PFSK-1 (cell line): ENCODE results near the gene SULT1E1.

ENCODE experiments used
- FOXP2 ChIP-seq: optimal IDR thresholded peaks from 2 replicates; pipeline ENCODE3; 2011; ENCODE audit warnings: borderline replicate concordance, control low read depth, inconsistent platforms; ENCODE audit not compliant: insufficient read depth; ENCODE audit errors: extremely low read length, extremely low read depth
- POLR2AphosphoS5 ChIP-seq: IDR thresholded peaks from 2 replicates; pipeline ENCODE4 v1.6.1; 2012; ENCODE audit warnings: low read depth, mild to moderate bottlenecking, control low read depth, low read length, moderate library complexity
- SIN3A ChIP-seq: IDR thresholded peaks from 2 replicates; pipeline ENCODE4 v1.6.1; 2012; ENCODE audit warnings: mild to moderate bottlenecking, low read length, moderate library complexity, borderline replicate concordance; ENCODE audit not compliant: insufficient read depth
- TAF1 ChIP-seq: IDR thresholded peaks from 2 replicates; pipeline ENCODE4 v1.6.1; 2012; ENCODE audit warnings: low read length, control low read depth, borderline replicate concordance; ENCODE audit not compliant: insufficient read depth
- TF ChIP-seq, protein P1 (sequence below), 2 experiments: IDR thresholded peaks; 2 replicates each; pipeline versions ENCODE4 v1.6.1 to v1.8.0; 2011 to 2012; ENCODE audit warnings: low read depth in 2 of 2, low read length in 2 of 2, control low read depth in 1 of 2, inconsistent platforms in 1 of 2, mild to moderate bottlenecking in 1 of 2, moderate library complexity in 1 of 2; ENCODE audit not compliant: insufficient read depth in 1 of 2

Gene SULT1E1

DNA sequence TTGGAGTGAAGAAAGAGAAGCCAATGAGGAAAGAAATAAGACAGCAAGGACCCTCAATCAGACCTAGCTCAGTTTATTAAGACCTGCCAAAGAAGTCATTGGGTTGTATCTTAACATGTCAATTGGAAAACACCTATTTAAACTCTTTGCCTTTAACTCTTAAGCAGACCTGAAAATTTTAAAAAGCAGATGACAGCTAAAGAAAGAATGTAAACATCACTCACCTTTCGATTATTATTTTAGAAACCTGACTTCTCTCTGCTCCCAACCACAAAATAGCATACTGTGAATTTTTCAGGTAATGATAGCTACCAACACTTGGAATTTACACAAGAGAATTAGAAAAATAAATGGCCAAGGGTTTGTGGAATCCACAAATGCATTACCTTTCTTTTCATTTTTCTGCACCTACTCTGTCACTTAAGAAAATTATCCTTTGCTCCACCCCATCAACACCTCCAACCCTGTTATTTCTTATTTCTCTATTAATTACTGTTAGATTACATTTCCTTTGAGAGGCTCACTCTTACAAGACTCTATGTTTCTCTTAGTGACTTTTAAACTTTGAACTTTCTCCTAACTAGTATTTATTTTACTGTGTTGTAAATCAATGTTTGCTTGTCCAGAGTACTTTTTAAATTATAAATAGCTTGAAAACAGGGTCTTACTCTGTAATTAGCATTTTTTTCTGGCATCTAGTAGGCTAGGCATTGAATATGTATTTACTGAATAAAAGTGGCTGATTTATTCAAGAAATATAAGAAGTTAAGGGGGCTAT lies 765 bp upstream of the SULT1E1 start:
- TF ChIP-seq, protein P1, sequence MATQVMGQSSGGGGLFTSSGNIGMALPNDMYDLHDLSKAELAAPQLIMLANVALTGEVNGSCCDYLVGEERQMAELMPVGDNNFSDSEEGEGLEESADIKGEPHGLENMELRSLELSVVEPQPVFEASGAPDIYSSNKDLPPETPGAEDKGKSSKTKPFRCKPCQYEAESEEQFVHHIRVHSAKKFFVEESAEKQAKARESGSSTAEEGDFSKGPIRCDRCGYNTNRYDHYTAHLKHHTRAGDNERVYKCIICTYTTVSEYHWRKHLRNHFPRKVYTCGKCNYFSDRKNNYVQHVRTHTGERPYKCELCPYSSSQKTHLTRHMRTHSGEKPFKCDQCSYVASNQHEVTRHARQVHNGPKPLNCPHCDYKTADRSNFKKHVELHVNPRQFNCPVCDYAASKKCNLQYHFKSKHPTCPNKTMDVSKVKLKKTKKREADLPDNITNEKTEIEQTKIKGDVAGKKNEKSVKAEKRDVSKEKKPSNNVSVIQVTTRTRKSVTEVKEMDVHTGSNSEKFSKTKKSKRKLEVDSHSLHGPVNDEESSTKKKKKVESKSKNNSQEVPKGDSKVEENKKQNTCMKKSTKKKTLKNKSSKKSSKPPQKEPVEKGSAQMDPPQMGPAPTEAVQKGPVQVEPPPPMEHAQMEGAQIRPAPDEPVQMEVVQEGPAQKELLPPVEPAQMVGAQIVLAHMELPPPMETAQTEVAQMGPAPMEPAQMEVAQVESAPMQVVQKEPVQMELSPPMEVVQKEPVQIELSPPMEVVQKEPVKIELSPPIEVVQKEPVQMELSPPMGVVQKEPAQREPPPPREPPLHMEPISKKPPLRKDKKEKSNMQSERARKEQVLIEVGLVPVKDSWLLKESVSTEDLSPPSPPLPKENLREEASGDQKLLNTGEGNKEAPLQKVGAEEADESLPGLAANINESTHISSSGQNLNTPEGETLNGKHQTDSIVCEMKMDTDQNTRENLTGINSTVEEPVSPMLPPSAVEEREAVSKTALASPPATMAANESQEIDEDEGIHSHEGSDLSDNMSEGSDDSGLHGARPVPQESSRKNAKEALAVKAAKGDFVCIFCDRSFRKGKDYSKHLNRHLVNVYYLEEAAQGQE (IDR thresholded peaks at IDR 0.05; ENCODE audit: insufficient read depth in 1 of 2, low read depth in 2 of 2, low read length in 2 of 2): no peak
- TF ChIP-seq POLR2AphosphoS5: no peak
- no peak for TF ChIP-seq TAF1
- TF ChIP-seq FOXP2: no peak
- no peak for TF ChIP-seq SIN3A

DNA sequence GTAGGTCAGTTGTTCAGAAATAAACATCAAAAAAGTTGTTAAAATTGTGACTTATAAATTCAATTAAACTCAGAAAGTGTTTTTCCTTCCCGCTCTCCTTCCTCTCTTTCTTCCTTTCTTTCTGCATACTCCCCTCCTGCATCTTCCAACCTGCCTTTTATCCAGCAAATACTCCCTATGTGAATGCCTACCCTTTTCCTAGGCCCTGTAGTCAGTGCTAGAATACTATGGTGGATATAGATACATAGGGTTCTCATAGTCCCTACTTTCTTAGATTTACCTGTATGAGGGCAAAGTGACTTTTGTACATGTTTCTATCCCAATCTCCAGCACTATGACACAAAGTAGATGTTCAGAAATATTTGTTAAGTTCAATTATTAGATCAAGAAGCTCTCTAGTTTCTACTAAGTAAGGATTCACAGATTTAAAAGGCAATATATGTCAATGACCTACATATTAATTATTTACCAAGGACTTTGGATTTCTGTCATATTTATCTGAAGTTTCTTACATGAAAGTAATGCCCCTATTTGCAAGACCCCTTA lies 732 bp downstream of the SULT1E1 start:
- TF ChIP-seq TAF1 (no peak), SIN3A (no peak), FOXP2 (no peak), POLR2AphosphoS5 (no peak)
- TF ChIP-seq, protein P1 (IDR thresholded peaks at IDR 0.05; ENCODE audit: insufficient read depth in 1 of 2, low read depth in 2 of 2, low read length in 2 of 2): no peak

DNA sequence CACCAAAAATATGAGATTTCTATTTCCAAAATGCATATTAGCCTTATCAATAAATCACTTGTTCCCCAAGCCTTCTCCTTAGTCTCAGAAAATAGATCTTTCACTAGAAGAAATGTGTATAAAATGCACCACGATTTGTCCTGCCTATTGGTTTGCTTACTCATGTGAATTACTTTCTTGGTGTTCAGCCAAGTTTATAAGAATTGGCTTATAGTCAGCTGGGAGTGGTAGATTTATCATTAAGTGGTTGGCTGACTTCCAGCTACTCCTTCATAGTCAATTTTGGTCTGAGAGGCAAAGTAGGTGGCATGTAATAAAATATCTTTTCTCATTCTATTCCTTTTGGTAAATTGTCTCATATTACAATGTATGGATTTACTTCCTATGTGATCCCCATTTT lies 1.3 kb downstream of the SULT1E1 start:
- TF ChIP-seq, protein P1 (IDR thresholded peaks at IDR 0.05; ENCODE audit: insufficient read depth in 1 of 2, low read depth in 2 of 2, low read length in 2 of 2): no peak

DNA sequence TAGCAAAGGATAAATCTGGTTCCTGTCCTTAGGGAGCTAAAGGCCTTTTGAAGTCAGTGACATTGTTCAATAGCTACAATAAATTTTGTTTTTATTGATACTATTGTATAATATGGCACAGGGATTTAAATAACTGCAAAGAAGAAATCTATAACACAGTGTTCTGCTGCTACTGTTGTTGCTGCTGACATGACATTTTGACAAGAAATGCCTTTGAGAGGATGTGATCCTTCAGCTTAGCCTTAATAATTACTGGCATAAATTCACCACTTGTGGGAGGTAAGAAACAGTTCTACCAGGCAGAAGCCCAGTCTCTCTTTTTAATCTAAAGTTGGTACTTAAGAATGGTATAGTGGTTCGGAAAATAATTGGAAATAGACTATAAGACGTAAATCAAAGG lies 4.1 kb downstream of the SULT1E1 start:
- TF ChIP-seq TAF1: no peak
- TF ChIP-seq, protein P1 (IDR thresholded peaks at IDR 0.05; ENCODE audit: insufficient read depth in 1 of 2, low read depth in 2 of 2, low read length in 2 of 2): no peak
- TF ChIP-seq SIN3A: no peak
- no peak for TF ChIP-seq POLR2AphosphoS5
- TF ChIP-seq FOXP2: no peak
